Activated CD4-positive, alpha-beta T cell treated with anti-CD3 and anti-CD28 coated beads, Interleukin-10, Interleukin-2, amounts not matched to agents 100 ng/mL and 50 ng/mL, durations not matched to agents 16 hours and 8 hours (primary cell): ENCODE data around the gene SAMD4A.
"Not testable (repeated sequence)": the region's sequence is repeated elsewhere in the genome, so short reads cannot be mapped to it uniquely, and the experiment has no call there.

Experiments
- DNase-seq: peaks from one replicate; pipeline ENCODE4 v3.0.0-alpha.2; 2020

The SAMD4A gene

DNA sequence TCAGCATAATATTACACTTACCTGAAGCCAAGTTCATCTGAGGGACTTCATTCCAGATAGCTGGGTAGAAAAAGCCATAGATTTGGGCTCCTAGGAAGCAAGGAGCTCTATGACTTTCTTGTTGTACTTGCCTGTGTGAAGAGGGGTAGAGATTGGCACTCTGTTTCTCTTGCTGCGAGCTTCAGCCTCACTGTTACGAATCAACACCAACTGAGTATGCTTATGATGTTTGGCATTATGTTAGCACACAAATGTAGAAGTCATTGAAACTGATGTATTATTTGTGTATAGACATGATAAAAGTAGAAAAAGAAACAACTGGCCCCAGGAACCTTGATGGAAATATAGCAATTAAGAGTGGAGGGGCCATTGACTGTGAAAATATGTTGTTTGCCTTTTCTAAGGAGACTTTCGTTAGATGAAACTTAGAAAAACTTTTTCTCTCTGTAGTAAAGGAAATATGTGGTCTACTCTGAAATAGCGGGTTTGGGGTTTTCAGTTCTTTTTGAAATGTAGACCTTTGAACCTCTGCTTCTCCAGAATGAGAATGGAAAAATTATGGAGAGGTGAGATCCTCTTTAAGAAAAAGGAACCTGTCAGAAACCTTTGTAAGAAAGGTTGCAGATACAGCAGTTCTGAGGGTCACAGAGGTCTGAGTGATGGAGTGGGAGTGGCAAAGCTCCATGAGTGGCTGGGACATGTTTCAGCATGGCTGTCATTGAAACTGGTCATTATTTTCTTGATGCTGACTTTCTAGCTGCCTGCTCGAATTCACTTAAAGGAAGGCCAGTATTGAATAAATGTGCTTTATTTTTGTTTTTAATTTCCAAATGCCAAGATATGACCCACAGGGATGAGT is 175.8 kb downstream of the SAMD4A start:
- no peak for DNase-seq

DNA sequence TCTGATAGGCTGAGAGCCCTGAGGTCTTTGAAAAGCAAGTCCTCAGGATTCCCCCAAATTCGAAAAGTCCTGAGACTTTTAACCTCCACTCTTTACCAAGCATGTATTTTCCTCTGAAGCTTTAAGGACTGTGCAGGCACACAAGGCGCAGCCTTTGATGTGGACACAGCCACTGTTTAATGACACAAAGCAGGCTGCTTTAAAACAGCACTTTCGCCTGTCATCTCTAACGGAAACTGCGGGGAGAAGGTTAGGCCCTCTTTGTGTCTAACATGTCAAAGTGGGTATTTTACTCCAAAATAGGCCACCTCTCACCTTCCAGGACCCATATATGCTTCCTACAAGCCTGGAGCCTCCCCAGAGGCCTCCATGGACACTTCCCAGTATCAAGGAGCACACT is 176.5 kb downstream of the SAMD4A start:
- peak; percentile 34 for DNase-seq

GRCh38 chr14:54746019-54746418 is 179.1 kb downstream of the SAMD4A start:
- DNase-seq = no peak

DNA sequence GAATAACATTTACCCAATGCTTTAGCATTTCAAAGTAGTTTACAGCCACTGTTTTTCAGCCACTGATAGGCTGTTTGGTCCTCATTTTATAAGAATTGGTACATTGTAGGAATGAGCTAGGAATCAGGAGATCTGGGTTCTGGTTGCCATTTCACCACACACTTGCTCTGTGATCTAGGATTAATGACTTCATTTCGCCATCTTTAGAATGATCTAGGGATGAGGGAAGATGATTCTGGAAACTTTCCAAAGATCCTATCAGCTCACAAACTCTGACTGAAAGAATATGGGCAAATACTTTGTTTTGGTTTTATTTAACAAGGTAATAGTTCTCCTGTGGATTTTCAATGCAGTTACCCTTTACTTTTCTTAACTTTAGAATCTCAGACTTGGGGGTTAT is 180.7 kb downstream of the SAMD4A start:
- no peak for DNase-seq

DNA sequence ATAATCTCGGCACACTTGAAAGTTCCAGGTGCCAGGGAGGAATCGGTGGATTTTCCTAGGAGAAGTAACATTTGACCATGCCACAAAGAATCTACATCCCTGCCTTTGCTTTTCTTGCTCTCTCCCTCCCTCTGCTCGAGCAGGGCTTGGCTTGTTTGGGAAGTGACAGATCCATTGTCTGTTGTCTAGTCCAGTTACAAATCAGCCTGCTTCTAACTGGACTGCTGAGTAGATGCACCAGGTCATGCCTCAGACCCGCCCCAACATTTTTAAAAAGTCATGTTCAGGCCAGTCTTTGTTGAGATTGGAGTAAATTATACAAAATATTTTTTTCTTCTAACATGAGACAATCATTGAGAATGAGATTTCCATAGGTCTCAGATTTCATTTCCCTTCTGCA is 182.3 kb downstream of the SAMD4A start:
- no peak for DNase-seq

DNA sequence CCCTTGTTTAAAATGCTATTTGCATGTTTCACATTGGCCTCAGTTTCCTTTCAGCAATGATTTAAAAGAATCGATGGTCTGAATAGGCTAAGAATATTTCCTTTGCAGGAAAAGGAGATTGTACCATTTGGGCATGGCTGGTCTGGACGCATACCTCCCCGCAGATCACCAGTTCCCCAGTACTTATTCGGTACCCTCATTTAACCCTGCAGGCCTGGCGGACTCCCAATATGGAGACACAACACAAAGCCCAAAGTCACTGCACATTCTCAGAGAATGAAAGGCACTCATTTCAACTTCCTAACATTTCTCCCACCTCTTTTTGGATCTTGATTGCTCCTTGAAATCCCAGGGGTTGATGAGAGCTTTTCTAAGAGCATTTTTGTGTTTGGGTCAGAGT is 182.8 kb downstream of the SAMD4A start:
- DNase-seq = no peak

- not testable (repeated sequence) for DNase-seq
Observed at GRCh38 chr14:54752611-54753010, 185.7 kb downstream of the SAMD4A start.

DNA sequence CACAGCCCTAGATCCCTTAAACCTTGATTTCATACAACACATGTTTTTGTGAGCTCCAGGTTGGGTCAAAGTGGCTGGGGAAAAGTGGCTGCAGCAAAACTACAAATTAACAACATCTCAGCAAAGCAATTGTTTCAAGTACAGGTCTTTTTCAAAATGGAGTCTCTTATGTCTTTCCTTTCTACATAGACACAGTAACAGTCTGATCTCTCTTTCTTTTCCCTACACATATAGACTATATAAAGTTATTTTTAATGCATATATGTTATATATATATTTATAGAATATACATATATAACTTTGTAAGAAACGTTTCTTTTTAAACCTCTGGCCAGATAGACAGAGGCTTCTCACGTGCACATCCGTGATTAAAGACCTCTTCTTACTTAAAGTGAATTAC is 186.5 kb downstream of the SAMD4A start:
- not testable (repeated sequence) for DNase-seq

GRCh38 chr14:54754116-54754622 is 187.2 kb downstream of the SAMD4A start:
- DNase-seq = no peak

DNA sequence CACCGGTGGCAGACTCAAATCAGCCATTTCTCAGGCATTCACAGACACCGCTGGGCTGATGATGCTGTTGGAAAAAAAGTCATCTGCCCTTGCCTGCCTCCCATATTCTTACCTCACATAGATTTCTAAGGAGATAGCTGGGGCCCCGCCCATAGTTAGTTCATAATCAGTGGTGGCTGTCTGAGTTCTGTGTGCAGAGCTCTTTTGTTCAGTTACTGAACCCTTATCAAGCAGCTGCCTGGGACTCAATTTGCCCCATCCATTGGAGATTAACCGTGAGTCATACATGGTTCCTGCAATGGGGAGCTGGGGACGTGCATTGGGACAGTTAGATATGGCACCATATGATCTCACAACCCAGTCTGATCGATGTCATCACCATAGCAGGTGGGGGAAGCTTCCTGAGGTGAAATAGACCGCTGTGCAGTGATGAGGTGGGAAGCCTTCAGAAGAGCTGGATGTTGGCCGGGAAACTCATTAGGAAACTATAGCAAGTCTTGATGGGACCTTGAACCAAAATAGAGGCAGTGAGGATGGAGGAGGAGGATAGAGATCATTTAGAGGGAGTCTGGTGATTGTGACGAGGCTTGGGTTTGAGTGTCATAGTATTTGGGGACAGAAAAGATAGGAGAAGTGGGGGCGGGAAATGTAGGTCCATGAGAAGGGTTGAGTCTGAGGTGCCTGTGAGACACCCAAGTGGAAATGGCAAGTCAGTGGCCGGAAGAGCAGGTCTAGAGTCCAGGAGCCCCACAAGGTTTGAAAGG is 187.9 kb downstream of the SAMD4A start:
- no peak for DNase-seq

DNA sequence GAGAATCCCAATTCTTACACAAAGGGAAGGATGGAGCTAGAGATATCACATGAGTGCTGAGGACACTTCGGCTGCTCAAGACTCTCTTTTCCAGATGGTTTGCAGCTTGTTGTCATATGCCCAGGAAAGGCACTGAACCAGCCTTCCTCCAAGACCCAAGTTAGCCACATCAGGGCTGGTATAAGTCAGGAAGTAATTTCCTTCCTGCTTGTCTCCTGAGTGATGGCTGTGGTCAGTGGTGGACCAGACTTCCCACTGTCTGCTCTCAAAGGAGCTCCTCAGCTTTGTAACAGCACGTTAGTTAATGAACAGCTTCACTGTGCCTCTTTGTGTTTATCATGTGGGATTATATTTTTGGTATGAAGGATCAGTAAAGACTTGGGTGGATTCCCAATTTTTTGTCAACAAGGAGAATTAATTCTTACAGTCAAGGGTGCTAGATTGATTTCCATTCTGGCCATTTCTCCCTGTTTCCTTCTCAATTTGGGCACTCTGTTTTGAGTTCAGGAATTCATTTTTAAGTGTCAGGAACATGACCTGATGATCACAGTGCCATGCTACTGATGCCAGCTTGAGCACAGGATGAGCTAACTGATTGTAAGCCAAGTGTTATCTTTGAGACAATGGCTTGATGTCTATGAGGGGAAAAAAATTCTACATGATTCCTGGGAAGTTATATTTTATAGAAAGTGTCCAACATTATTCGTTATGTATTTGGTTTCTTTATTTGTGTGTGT is 189.9 kb downstream of the SAMD4A start:
- DNase-seq = no peak

DNA sequence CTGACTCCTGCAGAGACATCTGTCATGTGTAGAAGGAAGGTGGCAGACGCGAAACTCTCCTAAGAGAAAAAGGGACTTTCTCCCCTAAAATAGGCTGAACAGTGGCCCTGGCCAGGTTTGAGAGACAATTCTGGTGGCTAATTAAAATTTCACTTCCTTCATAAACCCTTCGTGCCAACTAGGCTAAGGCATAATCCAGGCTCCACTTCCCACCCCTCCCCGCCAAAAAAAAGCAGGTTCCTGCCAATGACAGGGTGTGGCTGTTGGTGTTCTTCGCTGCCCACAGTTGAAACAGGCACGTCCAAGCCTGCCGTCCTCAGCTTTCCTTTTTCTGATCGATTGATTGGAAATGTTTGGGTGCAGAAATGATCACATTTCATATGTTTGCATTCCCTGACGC is 191.1 kb downstream of the SAMD4A start:
- DNase-seq = no peak

- DNase-seq = no peak
Observed at GRCh38 chr14:54759982-54760585, 193.2 kb downstream of the SAMD4A start.

GRCh38 chr14:54760866-54761575 is 194.1 kb downstream of the SAMD4A start:
- DNase-seq = no peak

DNA sequence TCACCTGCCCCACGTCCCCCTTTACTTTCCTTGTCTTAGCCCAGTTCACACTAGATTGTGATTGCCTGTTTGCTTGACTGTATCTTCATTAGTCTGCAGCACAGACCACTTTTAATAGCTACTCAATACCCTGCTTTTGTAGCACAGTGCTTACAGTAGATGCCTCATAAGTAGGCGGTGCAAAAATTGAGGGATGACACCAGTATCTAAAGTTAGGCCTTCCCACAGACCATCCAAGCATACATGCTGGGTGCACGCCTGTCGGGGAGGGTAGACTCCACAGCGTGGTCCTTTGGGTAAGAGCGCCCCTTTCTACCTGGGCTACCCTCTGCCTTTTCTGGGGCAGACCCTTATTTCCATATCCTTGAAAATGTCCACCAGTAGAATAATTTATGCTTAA is 194.9 kb downstream of the SAMD4A start:
- DNase-seq = no peak

GRCh38 chr14:54762296-54762695 is 195.4 kb downstream of the SAMD4A start:
- DNase-seq = no peak

- no peak for DNase-seq
Observed at GRCh38 chr14:54763761-54764160, 196.8 kb downstream of the SAMD4A start.

DNA sequence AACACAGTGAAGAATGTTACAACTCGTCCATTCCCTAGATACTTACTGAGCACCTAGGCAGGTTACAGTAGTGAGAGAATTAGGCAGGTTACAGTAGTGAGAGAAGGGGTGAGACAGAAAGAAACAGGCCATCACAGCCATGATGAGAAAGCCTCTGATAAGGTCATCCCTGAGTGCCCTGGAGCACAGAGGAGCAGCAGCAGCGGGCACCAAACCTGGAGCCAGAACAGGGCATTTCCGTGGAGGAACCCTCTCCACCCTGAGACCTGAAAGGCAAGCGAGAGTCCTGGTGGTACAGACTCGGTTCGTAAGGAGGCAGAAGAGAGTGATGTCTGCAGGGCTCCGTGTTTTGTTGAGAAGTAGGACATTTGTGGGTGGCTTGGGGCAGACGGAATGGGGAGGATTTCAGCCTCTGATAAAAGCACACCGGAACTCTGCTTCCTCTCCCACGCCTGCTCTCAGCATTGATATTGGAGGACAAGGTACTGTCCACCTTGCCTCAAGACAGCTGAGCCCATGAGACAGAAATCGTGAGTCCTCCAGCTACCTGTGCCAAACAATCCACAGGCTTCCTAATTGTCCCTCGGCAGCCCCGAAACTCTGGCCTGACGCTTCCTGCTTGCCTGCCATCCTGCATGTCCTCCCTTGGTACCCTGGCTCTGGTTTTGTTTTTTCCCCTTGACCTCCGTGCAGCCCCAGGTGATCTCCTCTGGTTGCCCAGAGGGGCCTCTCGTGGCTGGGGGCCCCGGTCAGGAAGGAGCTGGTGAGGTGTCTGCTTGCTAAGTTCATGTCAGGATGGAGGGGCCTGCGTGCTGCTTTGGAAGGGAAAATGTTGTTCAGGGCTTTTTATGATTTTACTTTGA is 199.6 kb downstream of the SAMD4A start:
- DNase-seq = no peak

DNA sequence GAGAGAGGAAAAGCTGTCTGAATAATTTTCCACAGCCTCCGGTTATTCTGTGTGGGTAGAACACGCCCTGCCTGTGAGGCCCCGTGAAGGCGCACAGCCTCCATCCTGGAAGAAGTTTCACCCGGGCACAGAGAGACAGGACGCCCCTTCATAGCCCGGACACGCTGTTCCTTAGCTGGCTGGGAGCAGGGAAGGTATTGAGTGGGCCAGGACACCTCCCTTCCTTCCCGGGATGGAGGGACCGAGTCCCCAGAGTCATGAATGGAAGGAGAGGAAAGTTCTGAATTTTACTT is 200.2 kb downstream of the SAMD4A start:
- DNase-seq = no peak

DNA sequence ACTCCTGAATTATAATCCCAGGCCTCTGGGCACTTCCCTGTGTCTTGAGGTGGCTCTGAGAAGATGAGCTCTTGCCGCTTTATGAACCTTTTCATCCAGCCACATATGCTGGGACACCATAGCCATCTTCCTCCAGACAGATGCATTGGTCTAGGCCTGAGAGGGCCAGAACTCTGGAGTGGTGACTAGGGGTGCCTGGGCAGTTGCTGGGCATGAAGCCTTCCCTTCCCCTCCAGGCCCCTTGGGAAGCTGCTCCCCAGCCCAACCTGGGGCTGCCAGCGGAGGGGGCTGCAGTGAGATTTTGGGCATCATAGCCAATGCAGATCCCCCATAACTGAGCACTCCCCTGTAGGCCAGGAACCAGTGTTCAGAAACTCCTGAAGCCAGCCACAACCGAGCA is 200.5 kb downstream of the SAMD4A start:
- no peak for DNase-seq

GRCh38 chr14:54768501-54769129 is 201.7 kb downstream of the SAMD4A start:
- no peak for DNase-seq
